EL (cell line): ENCODE data around the gene AXL.
"Not testable (repeated sequence)": the region's sequence is repeated elsewhere in the genome, so short reads cannot be mapped to it uniquely, and the experiment has no call there.

Experiments
- DNase-seq: peaks from one replicate; pipeline ENCODE4 v3.0.0-alpha.2; 2016

The AXL gene

GRCh38 chr19:41218615-41219507, at the start of gene AXL:
Gene AXL, plus strand, starts transcription at chr19:41219223. Its CDS starts 170 bp downstream, at chr19:41219393.
- peak; percentile 89 for DNase-seq

DNA sequence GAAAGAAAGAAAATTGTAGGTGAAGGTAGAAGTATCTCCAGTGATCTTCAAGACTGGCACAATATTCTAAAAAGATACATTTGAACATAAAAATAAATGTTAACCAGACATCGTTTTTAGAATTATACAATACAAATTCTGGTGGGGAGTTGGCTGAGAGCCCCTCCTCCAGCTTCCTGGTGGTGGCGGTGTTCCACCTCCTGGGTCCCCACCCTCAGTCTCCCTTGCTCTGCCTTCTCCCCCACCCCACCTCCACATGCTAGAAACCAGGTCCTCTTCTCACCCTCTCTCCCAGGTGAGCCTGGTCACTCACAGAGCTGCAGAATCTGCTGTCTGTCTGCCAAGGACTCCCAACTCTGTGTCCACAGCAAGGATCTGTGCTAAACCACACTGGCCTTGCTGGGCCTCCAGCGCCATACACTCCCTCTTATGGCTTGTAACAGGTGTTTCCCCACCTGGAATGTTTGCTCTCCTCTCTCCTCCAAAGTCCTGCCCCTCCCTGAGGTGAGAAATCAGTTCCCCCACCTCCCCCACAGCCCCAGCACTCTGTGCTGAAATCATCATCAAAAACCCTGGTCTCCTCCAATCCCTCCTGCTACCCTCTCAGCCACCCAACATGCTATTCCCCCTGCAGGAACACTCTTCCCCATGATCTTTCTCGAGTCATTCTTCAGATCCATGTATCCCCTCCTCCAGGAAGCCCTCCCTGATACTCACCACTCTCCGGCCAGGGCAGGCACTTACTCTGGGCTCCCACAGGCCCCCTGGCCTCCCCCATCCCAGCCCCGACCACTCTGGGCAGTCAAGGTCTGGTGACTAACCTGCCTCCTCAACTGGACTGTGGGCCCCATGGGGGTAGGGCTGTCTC, 46.5 kb upstream of the AXL start:
- no peak for DNase-seq

DNA sequence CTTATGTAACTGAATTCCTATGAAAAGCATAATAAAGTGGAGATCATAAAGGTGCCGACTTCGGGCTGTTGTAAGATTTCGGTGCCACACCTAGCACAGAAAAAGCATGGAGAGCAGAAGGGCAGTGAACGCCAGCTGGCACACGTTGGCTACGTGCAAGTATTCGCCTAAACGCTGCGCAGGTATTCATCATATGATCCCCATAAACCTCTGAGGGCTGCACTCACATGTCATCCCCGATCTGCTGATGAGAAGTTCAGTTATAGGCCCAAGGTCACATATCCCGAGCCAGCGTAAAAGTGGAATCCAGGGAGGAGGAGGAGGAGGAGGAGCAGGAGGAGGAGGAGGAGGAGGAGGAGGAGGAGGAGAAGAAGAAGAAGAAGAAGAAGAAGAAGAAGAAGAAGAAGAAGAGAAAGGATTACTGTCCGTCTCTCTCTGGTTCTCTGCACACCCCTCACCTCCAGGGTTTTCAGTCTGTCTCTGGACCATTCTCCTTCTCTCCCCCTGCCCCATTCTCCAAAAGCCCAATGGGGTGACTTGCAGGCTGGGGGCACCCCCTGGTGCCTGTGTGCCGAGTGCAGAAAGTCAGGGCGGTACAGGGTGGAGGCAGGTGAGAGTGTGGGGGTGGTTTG, 44.6 kb upstream of the AXL start:
- no peak for DNase-seq

GRCh38 chr19:41175801-41176777, 42.9 kb upstream of the AXL start:
- DNase-seq, result peak; percentile 90

GRCh38 chr19:41180173-41180572, 38.9 kb upstream of the AXL start:
- not testable (repeated sequence) for DNase-seq

DNA sequence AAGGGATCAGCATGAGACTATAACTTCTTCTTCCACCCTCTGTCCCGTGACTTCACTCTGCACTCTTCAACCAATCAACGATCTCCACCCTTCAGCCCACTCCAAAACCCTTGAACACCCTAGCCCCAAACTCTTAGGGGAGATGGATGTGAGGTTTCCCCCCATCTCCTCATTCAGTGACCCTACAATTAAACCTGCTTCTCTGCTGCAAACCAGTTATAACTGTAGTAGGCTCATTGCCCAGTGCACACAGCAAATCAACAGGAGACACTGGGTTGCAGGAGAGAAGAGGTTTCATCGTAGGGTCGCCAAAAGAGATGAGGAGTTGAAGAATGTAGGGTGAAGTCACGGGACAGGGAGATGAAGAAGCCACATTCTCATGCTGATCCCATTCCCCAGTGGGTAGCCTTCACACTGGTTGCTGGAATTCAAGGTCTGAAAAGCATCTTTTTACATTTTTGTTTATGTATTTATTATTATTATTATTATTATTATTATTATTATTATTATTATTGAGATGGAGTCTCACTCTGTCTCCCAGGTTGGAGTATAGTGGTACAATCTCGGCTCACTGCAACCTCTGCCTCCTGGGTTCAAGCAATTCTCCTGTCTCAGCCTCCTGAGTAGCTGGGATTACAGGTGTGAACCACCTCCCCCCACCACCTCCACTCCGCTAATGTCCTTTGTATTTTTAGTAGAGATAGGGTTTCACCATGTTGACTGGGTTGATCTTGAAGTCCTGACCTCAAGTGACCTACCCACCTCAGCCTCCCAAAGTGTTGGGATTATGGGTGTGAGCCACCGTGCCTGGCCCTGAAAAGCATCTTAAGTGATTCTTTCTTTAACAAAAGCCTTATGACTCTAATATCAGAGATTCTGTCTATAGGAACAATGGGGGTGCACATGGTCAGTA, 31.8 kb upstream of the AXL start:
- DNase-seq, result no peak

- DNase-seq, result no peak
Observed at GRCh38 chr19:41187884-41188279, 31.1 kb upstream of the AXL start.

GRCh38 chr19:41189425-41190065, 29.5 kb upstream of the AXL start:
- DNase-seq, result no peak

- DNase-seq, result peak; percentile 28
Observed at GRCh38 chr19:41192574-41193429, 26.2 kb upstream of the AXL start, which contains the start of gene CYP2S1. Gene CYP2S1, plus strand, starts transcription at chr19:41193219. Its CDS starts 46 bp downstream, at chr19:41193265.

DNA sequence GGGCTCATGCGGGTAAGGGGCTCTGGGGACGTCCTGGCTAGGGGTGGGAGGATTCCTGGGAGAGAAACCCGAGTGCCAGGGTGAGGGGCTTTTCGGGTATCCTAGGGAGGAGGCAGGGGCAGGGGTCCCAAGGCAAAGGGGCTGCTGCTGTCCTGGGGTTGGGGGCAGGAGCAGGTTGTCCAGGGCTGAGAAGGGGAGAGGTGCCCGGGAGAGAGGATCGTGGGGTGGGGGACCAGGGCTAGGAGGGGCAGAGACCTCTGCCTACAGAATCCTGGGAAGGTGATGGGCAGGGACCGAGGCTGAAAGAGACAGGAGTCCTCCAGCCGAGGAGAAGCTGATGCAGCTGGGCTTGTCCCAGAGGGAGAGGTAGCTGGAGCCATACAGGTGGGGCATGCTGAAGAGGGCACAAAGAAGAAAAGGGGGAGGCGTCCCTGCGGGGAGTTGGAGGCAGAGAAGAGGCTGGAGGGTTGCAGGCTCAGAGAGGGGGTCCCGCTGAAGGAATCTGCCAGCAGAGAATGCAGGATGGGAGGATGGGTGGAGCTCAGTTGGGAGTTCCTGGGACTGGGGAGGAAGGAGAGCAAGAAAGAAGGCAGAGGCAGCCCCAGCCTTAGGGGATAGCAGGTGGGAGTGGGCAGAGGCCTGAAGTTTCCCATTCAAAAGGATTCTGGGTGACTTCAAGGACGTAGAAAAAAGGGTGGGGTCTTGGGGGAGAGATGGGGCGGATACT, 25.4 kb upstream of the AXL start:
- no peak for DNase-seq

DNA sequence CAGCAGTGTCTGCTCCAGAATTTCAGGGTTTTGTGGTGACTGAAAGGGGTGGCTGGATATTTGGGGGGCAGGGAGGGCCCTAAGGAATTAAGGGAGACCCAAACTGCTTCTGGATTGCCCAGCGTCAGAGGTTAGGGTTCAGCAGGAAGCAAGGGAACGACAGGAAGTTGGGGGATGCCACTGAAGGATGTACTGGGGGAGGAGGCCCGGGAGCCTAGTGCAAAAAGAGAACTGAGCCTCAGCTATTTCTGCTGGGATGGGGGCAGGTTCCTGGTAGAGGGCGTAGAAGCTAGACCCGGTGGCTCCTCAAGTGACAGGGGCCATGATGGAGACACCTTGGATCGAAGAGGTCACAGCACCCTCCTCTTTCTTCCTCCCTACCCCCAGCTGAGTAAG, 24.9 kb upstream of the AXL start:
- no peak for DNase-seq

GRCh38 chr19:41195675-41196497, 23.1 kb upstream of the AXL start:
- peak; percentile 32 for DNase-seq

DNA sequence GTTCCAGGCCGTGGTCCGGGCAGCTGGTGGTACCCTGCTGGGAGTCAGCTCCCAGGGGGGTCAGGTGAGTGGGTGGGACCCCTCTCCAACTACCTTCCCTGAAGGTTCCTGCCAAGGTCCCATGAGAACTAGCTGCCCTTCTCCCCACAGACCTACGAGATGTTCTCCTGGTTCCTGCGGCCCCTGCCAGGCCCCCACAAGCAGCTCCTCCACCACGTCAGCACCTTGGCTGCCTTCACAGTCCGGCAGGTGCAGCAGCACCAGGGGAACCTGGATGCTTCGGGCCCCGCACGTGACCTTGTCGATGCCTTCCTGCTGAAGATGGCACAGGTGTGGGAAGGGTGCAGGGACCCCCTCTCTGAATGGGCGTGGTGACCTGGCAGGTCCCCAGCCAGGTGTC, 20.5 kb upstream of the AXL start:
- no peak for DNase-seq

DNA sequence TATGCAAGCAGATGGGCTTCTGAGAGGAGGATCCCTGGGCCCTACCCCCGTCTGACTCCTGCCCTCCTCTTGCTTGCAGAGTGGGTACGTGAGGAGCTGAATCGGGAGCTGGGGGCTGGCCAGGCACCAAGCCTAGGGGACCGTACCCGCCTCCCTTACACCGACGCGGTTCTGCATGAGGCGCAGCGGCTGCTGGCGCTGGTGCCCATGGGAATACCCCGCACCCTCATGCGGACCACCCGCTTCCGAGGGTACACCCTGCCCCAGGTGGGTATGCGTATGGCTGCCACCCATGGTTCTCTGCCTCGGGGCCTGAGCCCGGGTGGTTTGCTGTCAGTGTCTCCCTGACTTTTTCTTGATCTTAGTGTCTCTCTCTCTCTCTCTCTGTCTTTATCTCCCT, 15.7 kb upstream of the AXL start:
- DNase-seq, result no peak

DNA sequence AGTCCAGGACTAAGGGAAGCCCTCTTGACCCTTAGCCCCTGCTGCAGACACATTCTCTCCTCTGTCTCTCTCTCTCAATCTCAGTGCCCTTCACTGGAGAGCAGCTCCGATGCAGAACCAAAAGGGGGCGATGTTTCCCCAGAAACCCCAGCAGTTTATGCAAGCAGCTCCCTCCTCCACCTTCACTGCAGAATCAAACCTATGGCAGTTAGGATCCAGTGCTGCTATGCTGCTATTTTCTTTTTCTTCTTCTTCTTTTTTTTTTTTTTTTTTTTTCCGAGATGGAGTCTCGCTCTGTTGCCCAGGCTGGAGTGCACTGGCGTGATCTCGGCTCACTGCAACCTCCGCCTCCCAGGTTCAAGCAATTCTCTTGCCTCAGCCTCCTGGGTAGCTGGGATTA, 14.7 kb upstream of the AXL start:
- peak; percentile 83 for DNase-seq

- peak; percentile 31 for DNase-seq
Observed at GRCh38 chr19:41205995-41206394, 13.0 kb upstream of the AXL start.

DNA sequence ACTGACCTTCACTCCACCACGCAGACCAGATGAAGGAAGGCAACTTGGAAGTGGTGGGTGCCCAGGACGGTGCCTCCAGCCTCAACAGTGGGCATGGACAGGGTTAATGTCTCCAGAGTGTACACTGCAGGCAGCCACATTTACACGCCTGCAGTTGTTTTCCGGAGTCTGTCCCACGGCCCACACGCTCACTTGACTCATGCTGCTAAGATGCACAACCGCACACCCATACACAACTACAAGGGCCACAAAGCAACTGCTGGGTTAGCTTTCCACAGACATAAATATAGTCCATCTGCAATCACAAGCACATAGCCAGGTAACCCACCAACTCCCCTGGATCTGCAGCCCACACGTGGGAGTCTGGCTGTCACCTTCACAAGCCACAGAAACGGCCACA, 12.6 kb upstream of the AXL start:
- DNase-seq, result no peak
